ENCODE results near the gene HPN.

DNA sequence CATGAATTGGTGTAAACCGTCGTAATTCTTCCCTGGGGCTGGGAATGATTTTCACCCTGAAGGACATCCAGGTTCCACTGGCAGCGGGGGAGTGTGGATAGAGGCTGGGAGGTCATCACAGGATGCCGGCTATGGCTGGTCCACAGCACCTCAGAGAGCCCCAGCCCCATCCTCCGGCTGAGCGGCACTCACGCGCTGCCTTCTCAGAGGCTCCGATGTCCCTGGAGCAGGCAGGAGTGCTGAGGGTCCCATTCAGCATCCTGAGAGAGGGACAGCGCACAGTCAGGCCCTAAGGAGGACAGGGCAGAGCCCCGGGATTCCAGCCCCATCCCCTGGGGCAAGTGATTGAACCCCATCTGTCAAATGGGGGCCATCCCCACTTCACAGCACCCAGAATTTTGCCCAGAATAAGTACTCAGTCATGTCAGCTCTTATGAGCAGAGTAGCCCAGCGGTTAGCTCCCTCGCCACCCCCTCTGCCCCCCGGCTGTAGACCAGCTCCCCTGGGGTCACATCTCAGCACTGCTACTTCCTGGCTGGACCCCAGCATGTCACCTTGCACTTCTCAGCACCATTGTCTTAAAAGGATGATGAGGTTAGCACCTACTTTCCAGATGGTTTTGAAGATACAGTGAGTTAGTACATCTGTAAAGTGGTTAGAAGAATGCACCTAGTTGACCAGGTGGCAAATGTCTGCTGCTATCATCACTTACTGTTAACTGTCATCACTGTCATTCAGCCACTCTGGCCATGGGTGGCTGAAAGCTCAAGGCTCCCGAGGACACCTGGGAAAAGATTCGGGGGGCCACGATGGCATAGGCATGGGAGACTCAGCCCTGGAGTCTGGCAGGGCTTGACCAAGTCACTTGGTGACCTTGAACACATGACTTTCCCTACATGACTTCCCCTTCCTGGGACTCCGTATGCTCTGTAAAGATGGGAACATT, 29.5 kb upstream of the HPN start:
- no peak for TF ChIP-seq EP300 (IDR thresholded peaks at IDR 0.05; ENCODE audit: borderline replicate concordance)
- TF ChIP-seq CEBPB (IDR thresholded peaks at IDR 0.05), result no peak
- TF ChIP-seq, protein P1, sequence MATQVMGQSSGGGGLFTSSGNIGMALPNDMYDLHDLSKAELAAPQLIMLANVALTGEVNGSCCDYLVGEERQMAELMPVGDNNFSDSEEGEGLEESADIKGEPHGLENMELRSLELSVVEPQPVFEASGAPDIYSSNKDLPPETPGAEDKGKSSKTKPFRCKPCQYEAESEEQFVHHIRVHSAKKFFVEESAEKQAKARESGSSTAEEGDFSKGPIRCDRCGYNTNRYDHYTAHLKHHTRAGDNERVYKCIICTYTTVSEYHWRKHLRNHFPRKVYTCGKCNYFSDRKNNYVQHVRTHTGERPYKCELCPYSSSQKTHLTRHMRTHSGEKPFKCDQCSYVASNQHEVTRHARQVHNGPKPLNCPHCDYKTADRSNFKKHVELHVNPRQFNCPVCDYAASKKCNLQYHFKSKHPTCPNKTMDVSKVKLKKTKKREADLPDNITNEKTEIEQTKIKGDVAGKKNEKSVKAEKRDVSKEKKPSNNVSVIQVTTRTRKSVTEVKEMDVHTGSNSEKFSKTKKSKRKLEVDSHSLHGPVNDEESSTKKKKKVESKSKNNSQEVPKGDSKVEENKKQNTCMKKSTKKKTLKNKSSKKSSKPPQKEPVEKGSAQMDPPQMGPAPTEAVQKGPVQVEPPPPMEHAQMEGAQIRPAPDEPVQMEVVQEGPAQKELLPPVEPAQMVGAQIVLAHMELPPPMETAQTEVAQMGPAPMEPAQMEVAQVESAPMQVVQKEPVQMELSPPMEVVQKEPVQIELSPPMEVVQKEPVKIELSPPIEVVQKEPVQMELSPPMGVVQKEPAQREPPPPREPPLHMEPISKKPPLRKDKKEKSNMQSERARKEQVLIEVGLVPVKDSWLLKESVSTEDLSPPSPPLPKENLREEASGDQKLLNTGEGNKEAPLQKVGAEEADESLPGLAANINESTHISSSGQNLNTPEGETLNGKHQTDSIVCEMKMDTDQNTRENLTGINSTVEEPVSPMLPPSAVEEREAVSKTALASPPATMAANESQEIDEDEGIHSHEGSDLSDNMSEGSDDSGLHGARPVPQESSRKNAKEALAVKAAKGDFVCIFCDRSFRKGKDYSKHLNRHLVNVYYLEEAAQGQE (IDR thresholded peaks at IDR 0.05; ENCODE audit: low read depth), result no peak
- no peak for TF ChIP-seq TEAD4 (IDR thresholded peaks at IDR 0.05)
- TF ChIP-seq YY1 (IDR thresholded peaks at IDR 0.05; ENCODE audit: low read depth), result no peak
- no peak for TF ChIP-seq USF1 (IDR thresholded peaks at IDR 0.05)
- TF ChIP-seq TAF1 (IDR thresholded peaks at IDR 0.05; ENCODE audit: low read depth), result no peak

All from Ishikawa (cell line).